NCI-H146 treated with DMSO at 0.1 percent for 48 hours (cell line): ENCODE data around the gene FRG2.
"Not testable (repeated sequence)": the region's sequence is repeated elsewhere in the genome, so short reads cannot be mapped to it uniquely, and the experiment has no call there.

ENCODE experiments used
- DNase-seq: peaks from one replicate; lab custom pipeline; 2025; ENCODE audit not compliant: unreplicated experiment; lab: John Stamatoyannopoulos, UW

The FRG2 gene

GRCh38 chr4:190016369-190017289 is 10.4 kb downstream of the FRG2 start:
- no peak for DNase-seq

- no peak for DNase-seq
Observed at GRCh38 chr4:190015538-190016368, 11.3 kb downstream of the FRG2 start.

DNA sequence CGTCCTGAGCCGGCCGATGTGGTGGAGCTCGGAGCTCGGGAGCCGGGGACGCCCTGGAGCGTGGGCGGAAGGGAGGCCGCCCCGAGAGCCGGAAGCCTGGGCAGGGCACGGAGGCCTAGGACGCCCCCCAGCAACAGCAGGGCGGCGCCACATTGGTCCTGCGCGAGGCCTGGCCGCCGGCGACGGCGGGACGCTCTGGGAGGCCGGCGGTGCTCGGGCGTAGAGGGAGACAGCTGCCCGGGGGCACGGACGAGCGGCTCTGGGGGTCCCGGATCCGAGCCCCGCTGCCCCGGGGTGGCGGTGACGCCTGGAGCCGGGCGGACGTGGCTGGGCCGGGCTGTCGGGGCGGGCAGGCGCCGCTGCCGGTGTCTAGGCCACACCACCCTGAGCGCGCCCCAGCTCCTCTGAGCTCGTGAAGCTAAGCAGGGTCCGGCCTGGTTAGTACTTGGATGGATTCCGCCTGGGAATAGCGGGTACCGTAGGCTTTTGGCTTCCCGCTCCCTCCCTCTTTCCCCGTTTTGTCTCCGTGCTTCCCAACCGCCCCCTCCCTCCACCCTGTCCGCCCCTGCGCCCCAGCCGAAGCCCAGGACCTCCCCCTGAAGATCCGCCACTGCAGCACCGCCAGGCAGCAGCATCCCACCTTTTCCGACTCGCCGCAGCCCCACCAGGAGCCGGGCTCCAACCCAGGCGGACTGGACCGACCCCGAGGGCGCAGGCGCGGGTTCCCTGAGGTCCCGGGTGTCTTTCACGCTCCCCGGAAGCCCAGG is 12.1 kb downstream of the FRG2 start:
- no peak for DNase-seq

- DNase-seq: not testable (repeated sequence)
Observed at GRCh38 chr4:189989941-189990340, 37.1 kb downstream of the FRG2 start.

- DNase-seq: no peak
Observed at GRCh38 chr4:189988877-189989431, 38.1 kb downstream of the FRG2 start.

DNA sequence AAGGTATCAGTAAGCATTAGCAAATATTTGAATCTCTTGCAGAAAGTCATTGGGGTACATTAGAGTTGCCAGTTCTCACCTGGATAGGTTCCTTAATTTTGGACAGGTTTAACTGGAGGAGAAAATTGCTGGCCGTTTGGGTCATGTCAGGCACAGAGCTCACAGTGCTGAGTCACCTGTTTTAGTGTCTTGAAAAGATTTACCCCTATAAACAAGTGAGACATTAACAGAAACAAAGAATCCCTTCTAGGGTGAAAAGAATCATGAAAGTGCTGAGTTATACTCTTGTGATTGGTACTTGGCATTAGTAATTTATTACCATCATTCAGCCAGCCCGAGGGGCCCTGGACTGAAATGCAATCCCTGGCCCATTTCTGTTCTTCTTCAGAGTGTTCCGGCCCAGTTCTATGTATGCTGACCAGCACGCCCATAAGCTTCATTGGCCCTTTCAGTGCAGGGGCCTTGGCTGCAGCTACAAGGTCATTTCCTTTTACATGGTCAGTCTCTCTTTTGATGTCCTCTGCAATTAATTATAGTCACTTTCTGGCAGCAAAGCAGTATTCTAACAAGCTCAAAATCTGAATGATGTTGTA is 41.3 kb downstream of the FRG2 start:
- DNase-seq: not testable (repeated sequence)

DNA sequence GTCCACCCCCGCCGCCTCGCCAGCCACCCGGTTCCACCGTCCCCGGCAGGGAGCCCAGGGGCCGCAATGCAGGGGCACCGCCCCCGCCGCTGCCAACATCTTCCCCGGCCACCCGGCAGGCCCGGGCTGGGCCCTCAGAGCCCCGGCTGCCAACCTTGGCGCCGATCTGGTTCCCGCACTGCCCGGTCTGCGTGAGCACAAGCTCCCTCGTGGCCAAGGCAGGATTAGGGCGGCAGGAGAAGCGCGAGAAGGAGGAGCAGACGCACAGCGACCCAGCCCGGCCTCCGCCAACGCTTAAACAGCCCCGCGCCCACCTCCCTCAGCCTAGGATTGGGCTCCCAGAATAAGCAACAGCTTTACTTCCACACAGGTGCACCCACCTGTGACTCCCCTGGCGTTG is 42.4 kb downstream of the FRG2 start:
- DNase-seq: not testable (repeated sequence)

DNA sequence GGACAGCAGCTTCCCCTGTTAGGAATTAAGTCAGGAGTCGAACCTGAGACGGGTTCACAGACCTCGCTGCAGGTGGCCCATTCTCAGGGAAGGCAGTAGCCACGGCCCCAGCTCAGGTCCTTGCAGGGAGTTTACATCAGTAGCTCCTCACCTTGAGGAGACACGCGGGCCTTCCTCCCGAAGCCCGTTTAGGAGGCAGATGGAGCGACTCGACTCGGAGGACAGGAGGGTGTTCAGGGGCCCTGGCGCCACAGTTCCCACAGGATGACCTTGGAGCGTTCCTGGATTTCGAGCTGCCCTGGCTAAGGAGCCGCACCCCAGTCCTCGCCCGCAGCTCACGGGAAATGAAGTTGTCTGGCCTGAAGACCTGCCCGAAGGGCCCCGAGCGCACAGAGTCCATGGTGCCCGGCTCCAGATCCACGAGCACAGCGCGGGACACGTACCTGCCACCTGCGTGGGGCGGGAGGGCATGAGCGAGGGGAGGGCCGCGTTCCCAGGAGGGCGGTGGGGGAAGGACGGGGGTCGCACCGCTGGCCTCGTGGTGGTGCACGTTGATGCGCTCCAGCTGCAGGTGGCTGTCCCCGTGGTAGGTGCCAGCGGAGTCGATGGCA is 43.0 kb downstream of the FRG2 start:
- DNase-seq: not testable (repeated sequence)

DNA sequence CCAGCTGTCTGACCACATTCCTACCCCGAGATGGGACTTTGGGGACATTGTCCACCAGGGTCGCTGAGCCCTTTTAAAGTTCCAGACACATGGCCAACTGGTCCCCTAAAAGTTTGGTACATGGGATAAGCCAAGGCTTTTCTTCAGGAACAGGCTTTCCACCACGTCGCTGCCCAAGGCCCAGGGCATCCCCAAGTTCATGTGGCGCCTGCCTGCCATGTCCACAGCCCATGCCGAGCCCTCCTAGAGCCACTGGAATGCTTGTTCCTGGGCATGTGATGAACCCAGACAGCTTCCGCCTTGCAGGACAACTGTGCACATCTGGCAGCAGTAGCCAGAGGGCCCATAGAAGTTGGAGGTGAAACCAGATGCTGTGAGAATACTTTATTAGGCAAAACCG is 45.1 kb downstream of the FRG2 start:
- DNase-seq: no peak

- DNase-seq: not testable (repeated sequence)
Observed at GRCh38 chr4:189980292-189980691, 46.8 kb downstream of the FRG2 start.

- DNase-seq: no peak
Observed at GRCh38 chr4:189979196-189980047, 47.6 kb downstream of the FRG2 start.
